Limb (tissue), 2 donors: ENCODE results near the gene CCDC57.

Experiments used
- DNase-seq, 2 donors: peaks; one replicate each; pipeline ENCODE4 v3.0.0-alpha.2; 2016; ENCODE audit errors: extremely low spot score in 2 of 2

The CCDC57 gene

GRCh38 chr17:82083009-82083408 is 129.6 kb downstream of the CCDC57 start:
- no peak for DNase-seq

- DNase-seq: no peak
These were observed 130.2 kb downstream of the CCDC57 start for GRCh38 chr17:82082456-82082855.

DNA sequence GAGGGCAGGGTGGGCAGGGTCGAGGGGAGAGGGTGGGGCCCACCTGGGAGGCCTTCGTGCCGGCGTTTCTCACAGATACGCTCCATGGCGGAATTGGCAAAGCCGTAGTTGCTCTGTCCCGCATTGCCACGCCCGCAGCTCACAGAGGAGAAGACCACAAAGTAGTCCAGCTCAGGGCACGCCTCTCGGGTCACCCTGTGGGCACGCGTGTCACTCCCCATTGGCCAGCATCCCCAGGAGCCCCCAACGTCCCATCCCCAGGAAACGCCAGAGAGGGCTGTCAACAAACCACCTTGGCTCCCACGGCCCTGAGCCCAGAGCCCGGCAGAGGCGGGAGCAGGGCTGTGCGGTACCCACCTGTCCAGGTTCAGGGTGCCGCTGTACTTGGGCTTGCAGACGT is 130.7 kb downstream of the CCDC57 start:
- DNase-seq: no peak

- no peak for DNase-seq
These were observed 131.1 kb downstream of the CCDC57 start for GRCh38 chr17:82081546-82081945.

GRCh38 chr17:82080789-82081464 is 131.7 kb downstream of the CCDC57 start:
- DNase-seq: no peak

DNA sequence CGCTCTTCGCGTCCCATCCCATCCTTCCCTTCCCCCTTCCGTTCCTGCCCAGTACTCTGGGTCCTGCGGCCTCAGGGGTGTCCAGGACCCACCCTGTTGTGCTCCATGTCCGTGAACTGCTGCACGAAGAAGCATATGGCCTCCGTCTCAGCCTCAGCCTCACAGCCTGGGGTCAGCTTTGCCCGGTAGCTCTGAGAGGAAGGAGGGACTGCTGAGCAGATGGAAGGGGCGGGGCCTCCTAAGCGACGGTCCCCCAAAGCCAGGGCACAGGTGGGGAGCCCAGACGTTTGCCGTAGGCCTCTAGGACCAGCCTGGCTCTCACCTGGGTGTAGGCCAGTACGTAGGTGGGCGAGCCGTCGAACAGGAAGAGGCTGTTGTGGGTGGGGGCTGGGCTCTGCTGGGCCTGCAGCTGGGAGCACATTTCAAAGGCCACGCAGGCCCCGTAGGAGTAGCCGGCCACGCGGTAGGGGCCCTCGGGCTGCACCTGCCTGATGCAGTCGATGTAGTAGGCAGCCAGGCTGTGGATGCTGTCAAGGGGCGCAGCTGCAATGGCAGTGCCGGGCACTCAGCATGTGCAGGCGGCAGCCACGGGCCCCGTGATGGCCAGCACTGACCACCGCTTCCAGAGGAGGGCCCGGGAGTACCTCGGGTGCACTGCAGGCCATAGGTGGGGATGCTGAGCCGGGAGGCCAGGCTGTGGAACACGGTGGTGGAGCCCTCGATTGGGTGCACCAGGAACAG is 132.4 kb downstream of the CCDC57 start:
- DNase-seq: no peak

DNA sequence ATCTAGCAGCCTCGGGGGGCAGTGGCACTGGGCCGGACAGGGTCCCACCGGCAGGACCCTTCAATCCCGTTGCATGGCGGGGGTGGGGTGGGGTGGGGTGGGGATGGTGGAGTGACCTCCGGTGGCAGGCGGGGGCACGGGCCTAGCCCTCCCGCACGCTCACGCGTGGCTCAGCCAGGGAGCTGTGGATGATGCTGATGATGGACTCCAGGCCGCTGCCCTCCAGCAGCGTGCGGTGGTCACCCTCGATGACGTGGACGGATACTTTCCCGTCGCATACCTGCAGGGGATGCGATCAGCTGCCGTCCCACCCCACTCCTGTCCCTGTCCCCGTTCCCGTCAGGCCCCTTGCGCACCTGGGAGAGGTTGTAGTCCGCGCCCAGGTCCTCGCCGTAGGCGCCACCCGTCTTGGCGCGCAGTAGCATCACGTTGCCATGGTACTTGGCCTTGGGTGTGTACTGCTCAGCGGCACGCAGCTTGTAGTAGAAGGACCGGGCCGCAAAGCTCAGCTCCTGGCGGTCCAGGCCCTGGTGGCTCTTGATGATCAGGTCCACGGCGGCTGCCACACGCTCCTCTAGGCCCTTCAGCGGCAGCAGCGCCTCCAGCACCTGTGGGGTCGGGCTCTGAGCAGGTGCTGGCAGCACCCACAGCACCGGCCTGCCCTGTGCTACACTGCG is 133.5 kb downstream of the CCDC57 start:
- DNase-seq: no peak

DNA sequence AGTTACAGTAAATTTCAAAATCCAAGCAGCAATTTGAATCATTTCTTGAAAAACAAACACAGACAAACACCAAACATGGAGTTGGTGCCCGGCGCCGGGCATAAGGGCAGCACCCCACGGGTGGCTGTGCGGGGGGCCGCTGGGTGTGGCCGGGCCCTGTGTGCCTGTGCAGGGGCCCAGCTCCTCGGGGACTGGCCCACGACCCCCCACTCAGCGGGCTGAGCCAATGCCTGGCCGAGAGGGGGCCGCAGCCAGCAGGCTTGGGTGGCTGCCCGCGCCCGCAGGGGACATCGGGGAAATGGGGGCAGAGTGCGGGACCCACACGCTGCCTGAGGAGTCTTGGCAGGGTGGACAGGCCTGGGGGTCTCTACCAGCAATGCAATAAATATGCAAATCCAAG is 134.2 kb downstream of the CCDC57 start:
- DNase-seq: no peak

DNA sequence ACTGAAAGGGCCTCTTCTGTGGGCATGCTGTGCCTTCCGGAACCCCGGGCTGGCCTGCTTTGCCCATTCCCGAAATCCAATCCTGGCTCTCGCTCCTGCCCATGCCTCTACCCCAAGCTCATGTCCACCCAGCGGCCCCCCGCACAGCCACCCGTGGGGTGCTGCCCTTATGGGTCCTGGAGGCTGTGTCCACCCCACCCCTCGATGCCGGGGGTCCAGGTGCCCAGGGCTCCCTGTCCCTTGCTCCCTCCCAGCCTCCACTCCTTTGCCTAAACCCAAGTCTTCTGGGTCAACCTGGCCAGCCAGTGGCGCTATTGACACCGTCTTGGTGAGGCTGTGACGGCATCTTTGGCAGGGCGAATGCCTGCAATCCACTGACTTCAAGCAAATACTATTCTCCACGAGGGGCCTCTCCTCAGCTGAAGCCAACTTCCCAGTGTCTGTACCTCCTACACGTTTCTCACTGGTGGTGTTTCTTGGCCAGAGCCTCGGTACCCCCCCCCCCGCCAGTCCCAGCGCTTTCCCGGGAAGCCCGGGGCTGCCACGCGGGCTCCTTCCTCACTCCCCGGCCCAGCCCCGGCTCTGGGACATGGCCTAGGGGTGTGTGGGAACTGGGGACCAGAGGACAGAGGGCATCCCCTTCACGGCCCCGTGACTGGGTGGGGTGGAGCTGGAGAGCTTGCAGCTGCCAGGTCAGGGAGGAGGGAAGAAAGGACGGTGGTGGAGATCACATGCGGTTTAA is 134.9 kb downstream of the CCDC57 start:
- DNase-seq: no peak

- no peak for DNase-seq
These were observed 135.7 kb downstream of the CCDC57 start for GRCh38 chr17:82076785-82077591.

- no peak for DNase-seq
These were observed 136.4 kb downstream of the CCDC57 start for GRCh38 chr17:82076018-82076784.

DNA sequence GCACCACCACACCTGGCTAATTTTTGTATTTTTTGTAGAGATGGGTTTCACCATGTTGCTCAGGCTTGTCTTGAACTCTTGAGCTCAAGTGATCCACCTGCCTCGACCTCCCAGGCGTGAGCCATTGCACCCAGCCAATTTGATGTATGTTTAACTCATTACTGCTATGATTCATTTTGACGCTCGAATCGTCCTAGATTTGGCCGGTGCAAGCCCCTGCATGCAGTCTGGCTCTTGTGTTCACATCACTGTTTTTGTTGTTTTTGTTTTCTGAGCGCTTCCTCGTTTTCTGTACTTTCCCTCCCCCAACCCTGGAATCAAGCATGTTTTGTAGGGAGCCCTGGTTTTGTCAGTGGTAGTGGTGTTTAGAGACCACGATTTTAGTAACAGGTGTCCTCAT is 139.2 kb downstream of the CCDC57 start:
- DNase-seq: no peak

- DNase-seq: no peak
These were observed 139.8 kb downstream of the CCDC57 start for GRCh38 chr17:82072827-82073226.

DNA sequence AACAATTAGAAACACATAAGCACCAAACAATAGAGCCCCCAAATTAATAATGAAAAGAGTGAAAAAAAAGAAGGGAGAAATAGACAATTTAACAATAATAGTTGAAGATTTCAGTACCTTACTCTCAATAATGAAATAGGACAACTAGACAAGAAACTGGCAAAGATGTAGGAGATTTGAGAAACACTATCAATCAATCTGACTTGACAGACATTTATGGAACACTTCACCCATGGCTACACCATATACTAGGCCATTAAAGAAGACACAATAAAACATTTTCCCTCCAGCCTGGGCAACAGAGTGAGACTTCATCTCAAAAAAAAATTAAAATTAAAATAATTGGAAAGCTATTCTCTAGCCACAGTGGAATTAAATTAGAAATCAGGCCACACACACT is 142.0 kb downstream of the CCDC57 start:
- DNase-seq: no peak

DNA sequence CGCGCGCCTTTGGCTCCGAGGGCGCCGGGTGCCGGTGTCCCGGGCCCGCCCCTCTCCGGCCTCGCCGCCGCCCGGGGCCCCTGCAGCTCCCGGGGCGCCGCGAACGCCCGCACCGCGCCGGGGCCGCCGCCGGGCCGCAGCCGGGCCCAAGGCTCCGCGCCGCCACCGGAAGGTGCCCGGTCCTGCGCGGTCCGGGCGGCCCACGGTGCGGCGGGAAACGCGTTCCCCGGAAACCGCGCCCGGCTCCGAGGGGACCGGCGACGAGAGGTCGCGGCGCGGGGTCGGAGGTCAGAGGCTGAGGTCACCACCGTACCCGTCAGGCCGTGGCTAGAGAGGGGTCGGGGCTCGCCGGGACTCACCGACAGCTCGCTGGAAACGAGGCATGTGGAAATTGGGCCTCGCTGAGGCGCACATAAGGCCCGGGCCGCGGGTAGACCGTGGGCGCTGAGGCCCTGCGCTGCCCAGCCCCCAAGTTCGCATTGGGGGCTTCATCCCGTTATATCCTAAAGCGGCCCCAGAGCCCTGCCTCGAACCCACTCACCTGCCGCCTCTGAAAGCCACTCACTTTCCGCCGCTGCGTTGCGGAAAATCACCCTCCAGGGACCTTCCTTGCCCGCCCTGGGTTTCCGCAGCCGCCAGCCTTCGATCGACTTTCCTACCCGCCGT is 146.9 kb downstream of the CCDC57 start, which contains the start of gene DUS1L:
TSS of gene DUS1L (minus strand) at position 167 of the 666 bp plus-strand sequence. CDS start 745 bp downstream, outside the sequence.
- DNase-seq: peak; percentile 13 to 83

- DNase-seq: no peak
These were observed 147.4 kb downstream of the CCDC57 start for GRCh38 chr17:82065193-82065637.

- no peak for DNase-seq
These were observed 148.0 kb downstream of the CCDC57 start for GRCh38 chr17:82064433-82065192.
